Amygdala (tissue), 56 donors: ENCODE data around the gene GNG10.

Experiments used
- DNase-seq, 56 donors: peaks; one replicate each; lab custom pipeline; 2025; lab: John Stamatoyannopoulos, UW

The GNG10 gene

GRCh38 chr9:111715471-111715870 lies 54.1 kb downstream of the GNG10 start:
- no peak for DNase-seq

- no peak for DNase-seq
Observed at GRCh38 chr9:111719541-111719940, 58.1 kb downstream of the GNG10 start.
